Measurements from ENCODE around the gene TNFRSF14. TPM values are rescaled to one million over a fixed set of nuclear protein-coding genes. Genes with fewer than 3 reads are reported as not detected.

The TNFRSF14 gene
- total and polyA plus RNA-seq, 2 of the 13 experiments (the other 11 are each of a cell fraction or from before 2014, with no cell fraction given), result 11.9 to 49.9 TPM

- TF ChIP-seq ATF7 (IDR thresholded peaks at IDR 0.05) (no peak), ATF7 (CRISPR knock-in tag; IDR thresholded peaks at IDR 0.05) (0 out of 2 replicates have a peak, but pooled peaks have one; percentile 23), ZC3H13 (CRISPR knock-in tag; IDR thresholded peaks at IDR 0.05) (peak; percentile 81), THYN1 (CRISPR knock-in tag; IDR thresholded peaks at IDR 0.05; ENCODE audit: borderline replicate concordance, low read depth) (no peak), SRSF9 (IDR thresholded peaks at IDR 0.05; ENCODE audit: borderline replicate concordance, insufficient read depth, low read depth, low read length, poor library complexity, severe bottlenecking) (no peak), ERF (CRISPR knock-in tag; IDR thresholded peaks at IDR 0.05) (0 out of 2 replicates have a peak, but pooled peaks have one; percentile 8), ZNF33A (CRISPR knock-in tag; IDR thresholded peaks at IDR 0.05; ENCODE audit: borderline replicate concordance) (0 out of 2 replicates have a peak, but pooled peaks have one; percentile 69), SNAPC4 (CRISPR knock-in tag; IDR thresholded peaks at IDR 0.05) (no peak), NAIF1 (CRISPR knock-in tag; IDR thresholded peaks at IDR 0.05; ENCODE audit: borderline replicate concordance) (no peak), ZNF619 (CRISPR knock-in tag; IDR thresholded peaks at IDR 0.05) (no peak)
- TF ChIP-seq, protein P1, sequence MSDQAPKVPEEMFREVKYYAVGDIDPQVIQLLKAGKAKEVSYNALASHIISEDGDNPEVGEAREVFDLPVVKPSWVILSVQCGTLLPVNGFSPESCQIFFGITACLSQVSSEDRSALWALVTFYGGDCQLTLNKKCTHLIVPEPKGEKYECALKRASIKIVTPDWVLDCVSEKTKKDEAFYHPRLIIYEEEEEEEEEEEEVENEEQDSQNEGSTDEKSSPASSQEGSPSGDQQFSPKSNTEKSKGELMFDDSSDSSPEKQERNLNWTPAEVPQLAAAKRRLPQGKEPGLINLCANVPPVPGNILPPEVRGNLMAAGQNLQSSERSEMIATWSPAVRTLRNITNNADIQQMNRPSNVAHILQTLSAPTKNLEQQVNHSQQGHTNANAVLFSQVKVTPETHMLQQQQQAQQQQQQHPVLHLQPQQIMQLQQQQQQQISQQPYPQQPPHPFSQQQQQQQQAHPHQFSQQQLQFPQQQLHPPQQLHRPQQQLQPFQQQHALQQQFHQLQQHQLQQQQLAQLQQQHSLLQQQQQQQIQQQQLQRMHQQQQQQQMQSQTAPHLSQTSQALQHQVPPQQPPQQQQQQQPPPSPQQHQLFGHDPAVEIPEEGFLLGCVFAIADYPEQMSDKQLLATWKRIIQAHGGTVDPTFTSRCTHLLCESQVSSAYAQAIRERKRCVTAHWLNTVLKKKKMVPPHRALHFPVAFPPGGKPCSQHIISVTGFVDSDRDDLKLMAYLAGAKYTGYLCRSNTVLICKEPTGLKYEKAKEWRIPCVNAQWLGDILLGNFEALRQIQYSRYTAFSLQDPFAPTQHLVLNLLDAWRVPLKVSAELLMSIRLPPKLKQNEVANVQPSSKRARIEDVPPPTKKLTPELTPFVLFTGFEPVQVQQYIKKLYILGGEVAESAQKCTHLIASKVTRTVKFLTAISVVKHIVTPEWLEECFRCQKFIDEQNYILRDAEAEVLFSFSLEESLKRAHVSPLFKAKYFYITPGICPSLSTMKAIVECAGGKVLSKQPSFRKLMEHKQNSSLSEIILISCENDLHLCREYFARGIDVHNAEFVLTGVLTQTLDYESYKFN (CRISPR knock-in tag; conservative IDR thresholded peaks at IDR 0.05), result peak; percentile 47; the same call in 1 of the 2 replicates
- TF ChIP-seq, protein P2, sequence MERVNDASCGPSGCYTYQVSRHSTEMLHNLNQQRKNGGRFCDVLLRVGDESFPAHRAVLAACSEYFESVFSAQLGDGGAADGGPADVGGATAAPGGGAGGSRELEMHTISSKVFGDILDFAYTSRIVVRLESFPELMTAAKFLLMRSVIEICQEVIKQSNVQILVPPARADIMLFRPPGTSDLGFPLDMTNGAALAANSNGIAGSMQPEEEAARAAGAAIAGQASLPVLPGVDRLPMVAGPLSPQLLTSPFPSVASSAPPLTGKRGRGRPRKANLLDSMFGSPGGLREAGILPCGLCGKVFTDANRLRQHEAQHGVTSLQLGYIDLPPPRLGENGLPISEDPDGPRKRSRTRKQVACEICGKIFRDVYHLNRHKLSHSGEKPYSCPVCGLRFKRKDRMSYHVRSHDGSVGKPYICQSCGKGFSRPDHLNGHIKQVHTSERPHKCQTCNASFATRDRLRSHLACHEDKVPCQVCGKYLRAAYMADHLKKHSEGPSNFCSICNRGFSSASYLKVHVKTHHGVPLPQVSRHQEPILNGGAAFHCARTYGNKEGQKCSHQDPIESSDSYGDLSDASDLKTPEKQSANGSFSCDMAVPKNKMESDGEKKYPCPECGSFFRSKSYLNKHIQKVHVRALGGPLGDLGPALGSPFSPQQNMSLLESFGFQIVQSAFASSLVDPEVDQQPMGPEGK (CRISPR knock-in tag; IDR thresholded peaks at IDR 0.05), result peak; percentile 61
- TF ChIP-seq, protein P3, sequence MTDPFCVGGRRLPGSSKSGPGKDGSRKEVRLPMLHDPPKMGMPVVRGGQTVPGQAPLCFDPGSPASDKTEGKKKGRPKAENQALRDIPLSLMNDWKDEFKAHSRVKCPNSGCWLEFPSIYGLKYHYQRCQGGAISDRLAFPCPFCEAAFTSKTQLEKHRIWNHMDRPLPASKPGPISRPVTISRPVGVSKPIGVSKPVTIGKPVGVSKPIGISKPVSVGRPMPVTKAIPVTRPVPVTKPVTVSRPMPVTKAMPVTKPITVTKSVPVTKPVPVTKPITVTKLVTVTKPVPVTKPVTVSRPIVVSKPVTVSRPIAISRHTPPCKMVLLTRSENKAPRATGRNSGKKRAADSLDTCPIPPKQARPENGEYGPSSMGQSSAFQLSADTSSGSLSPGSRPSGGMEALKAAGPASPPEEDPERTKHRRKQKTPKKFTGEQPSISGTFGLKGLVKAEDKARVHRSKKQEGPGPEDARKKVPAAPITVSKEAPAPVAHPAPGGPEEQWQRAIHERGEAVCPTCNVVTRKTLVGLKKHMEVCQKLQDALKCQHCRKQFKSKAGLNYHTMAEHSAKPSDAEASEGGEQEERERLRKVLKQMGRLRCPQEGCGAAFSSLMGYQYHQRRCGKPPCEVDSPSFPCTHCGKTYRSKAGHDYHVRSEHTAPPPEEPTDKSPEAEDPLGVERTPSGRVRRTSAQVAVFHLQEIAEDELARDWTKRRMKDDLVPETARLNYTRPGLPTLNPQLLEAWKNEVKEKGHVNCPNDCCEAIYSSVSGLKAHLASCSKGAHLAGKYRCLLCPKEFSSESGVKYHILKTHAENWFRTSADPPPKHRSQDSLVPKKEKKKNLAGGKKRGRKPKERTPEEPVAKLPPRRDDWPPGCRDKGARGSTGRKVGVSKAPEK (CRISPR knock-in tag; IDR thresholded peaks at IDR 0.05; ENCODE audit: borderline replicate concordance), result 0 out of 2 replicates have a peak, but pooled peaks have one; percentile 4
Observed at GRCh38 chr1:2547210-2548067, 8.7 kb upstream of the TNFRSF14 start (continued).

Measured in HepG2 (cell line).